Mucosa of rectum (tissue), 2 donors: Measurements from ENCODE around the gene CFL2.
"Not testable (repeated sequence)": the region's sequence is repeated elsewhere in the genome, so short reads cannot be mapped to it uniquely, and the experiment has no call there.

Experiments
- H3K27ac ChIP-seq, 2 donors: one replicate each; pipeline ENCODE4 v1.7.0; 2013; ENCODE audit warnings: inconsistent platforms in 2 of 2, low read depth in 2 of 2, low read length in 2 of 2
- H3K27me3 ChIP-seq, 2 donors: one replicate each; pipeline ENCODE4 v1.7.0; 2013; ENCODE audit warnings: low read length in 2 of 2; ENCODE audit not compliant: control insufficient read depth in 2 of 2, insufficient read depth in 2 of 2
- H3K36me3 ChIP-seq, 2 donors: one replicate each; pipeline ENCODE4 v1.7.0; 2013; ENCODE audit warnings: low read length in 2 of 2; ENCODE audit not compliant: control insufficient read depth in 2 of 2, insufficient read depth in 2 of 2
- H3K4me1 ChIP-seq, 2 donors: one replicate each; pipeline ENCODE4 v1.7.0; 2013; ENCODE audit warnings: low read length in 2 of 2, mild to moderate bottlenecking in 1 of 2; ENCODE audit not compliant: control insufficient read depth in 2 of 2, insufficient read depth in 2 of 2
- H3K4me3 ChIP-seq, 2 donors: one replicate each; pipeline ENCODE4 v1.7.0; 2013; ENCODE audit warnings: low read length in 2 of 2
- H3K9ac ChIP-seq, 2 donors: one replicate each; pipeline ENCODE4 v1.7.0; 2013; ENCODE audit warnings: low read length in 2 of 2, low read depth in 1 of 2, mild to moderate bottlenecking in 1 of 2
- H3K9me3 ChIP-seq, 2 donors: one replicate each; pipeline ENCODE4 v1.7.0; 2013; ENCODE audit warnings: low read length in 2 of 2; ENCODE audit not compliant: control insufficient read depth in 2 of 2
- donor health status: healthy.
- donor health status: Normal muscosa, but diverticular disease.

CFL2 gene

DNA sequence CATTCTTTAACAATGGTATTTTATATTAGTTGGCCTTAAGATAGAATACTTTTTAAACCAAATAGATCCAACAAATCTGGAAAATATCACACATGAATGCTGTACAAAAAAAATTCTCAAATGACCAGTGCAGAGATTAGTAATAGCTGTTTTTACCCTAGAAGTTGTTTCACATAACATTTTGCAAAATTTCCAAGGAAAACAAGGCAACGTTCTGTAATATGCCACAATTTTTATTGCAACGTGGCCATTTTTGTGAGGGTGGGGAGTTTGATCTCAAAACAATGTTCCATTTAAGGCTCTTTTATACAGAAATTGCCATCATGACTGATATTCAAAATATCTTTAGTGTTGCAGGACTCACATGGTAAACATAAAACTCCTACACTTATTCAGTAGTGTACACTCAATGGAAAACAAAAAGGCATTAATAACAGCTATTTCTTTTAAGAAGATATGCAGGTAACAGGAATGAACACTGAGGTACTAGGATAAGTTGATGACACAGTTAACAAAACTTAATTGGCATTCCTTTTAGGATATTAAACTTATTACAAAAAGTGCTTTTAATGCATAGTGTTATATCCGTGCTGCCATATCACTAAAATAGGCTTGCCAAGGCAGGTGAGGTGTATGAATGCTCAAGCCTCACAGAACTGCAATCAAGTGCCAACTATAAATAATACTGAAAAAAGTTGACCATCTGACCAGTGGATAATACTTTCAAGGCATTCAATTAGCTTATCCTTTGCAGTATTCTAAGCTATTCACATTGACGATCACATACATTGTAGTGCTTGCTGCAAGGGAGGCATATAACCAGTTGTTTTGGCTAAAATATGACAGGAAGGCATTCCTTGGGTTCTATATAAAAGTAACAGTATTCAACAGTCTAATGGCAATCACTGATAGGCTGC, 2.3 kb downstream of the CFL2 start:
- no peaks in the 10 kb centered on the region for H3K9me3 ChIP-seq
- H3K4me3 ChIP-seq: peak overlapping the region in 1 of 2 donors; percentile 10
- H3K9ac ChIP-seq: no peak overlapping the region
- H3K4me1 ChIP-seq: peaks cover 0 to 8% of the 10 kb centered on the region in 2 donors
- no peak overlapping the region for H3K27ac ChIP-seq
- no peaks in the 10 kb centered on the region for H3K27me3 ChIP-seq
- peaks cover 0 to 9% of the 10 kb centered on the region in 2 donors for H3K36me3 ChIP-seq

DNA sequence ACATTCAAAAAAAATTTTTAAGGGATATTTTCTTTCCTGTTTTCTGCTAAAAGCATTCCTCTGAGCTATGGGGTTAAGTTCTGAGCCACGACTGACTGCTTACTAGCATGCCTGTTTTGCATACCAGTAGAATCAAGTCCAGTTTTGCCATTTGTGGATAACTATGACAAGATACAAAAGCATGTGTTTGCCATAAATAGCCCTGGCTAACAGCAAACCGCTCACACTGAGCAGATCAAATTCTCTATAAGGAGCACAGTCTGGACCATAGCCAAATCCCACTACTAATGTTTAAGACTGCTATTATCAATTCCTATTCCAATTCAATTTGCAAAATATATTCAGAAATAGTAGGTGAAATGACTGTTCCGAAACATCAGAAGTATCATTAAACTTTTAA, 3.2 kb downstream of the CFL2 start:
- Histone ChIP-seq H3K4me1 (peaks cover 0 to 8% of the 10 kb centered on the region in 2 donors), H3K27me3 (no peaks in the 10 kb centered on the region), H3K4me3 (no peak overlapping the region), H3K9ac (no peak overlapping the region), H3K36me3 (peaks cover 0 to 9% of the 10 kb centered on the region in 2 donors), H3K9me3 (no peaks in the 10 kb centered on the region), H3K27ac (peak overlapping the region in 1 of 2 donors; percentile 49)

DNA sequence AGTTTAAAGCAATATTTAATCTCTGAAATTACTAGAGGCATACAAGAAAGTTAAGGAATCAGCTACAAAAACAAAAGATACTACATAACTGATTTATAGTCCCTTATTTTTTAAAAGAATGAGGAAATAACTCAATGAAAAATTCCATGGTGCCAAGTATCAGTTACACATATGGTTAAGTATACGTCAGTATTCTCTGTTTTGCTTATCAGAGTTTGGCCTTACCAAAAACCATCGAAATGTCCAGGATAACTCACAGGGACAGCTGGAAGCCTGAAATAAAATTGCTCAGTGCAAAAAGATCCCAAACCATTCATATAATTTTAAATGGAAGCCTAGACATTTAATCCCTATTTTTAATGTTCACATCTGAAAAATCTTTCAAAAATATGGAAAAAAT, 3.6 kb downstream of the CFL2 start:
- H3K4me1 ChIP-seq: peaks cover 0 to 8% of the 10 kb centered on the region in 2 donors
- no peak overlapping the region for H3K27ac ChIP-seq
- H3K4me3 ChIP-seq: no peak overlapping the region
- no peaks in the 10 kb centered on the region for H3K27me3 ChIP-seq
- no peak overlapping the region for H3K9ac ChIP-seq
- H3K9me3 ChIP-seq: no peaks in the 10 kb centered on the region
- peaks cover 0 to 9% of the 10 kb centered on the region in 2 donors for H3K36me3 ChIP-seq

DNA sequence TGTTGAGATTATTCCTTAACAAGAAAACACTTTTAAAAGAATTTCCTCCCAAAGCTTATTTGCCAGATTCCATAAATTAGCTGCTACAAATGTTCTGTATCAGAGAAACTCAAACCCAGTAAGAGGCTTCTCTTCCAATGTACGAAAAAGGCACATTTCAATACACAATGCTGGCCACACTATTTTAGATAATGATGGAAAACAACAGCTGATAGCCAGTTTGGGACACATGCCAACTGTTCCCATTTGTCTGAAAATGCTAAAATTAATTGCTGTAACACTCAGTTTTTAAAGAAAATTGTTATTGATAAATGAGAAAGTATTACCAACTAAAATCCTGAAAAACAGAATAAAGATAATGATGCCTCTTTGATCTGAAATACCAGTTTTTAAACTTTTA, 4.4 kb downstream of the CFL2 start:
- no peak overlapping the region for H3K9ac ChIP-seq
- H3K27ac ChIP-seq: no peak overlapping the region
- no peaks in the 10 kb centered on the region for H3K27me3 ChIP-seq
- no peaks in the 10 kb centered on the region for H3K9me3 ChIP-seq
- no peak overlapping the region for H3K4me3 ChIP-seq
- H3K36me3 ChIP-seq: peaks cover 0 to 9% of the 10 kb centered on the region in 2 donors
- H3K4me1 ChIP-seq: peaks cover 0 to 4% of the 10 kb centered on the region in 2 donors

DNA sequence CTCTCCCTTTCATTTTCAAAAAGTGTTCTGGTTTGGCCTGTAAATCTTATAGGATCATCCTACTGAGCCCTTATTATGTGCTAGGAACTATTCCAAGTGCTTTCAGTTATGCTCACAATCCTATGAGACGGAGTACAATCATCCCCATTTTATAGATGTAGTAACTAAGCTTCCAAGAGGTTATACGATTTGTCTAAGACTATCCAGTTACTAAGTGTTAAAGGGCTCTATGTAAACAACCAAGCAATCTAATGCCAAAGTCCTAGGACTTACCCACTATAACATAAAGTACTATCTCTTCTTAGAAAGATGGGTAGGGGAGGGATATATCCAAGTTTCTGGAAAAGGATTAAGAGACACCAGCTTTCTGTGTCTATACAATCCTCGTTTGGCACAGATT, 6.7 kb downstream of the CFL2 start:
- H3K27ac ChIP-seq: no peak overlapping the region
- H3K9me3 ChIP-seq: no peaks in the 10 kb centered on the region
- peaks cover 0 to 8% of the 10 kb centered on the region in 2 donors for H3K36me3 ChIP-seq
- no peak overlapping the region for H3K4me3 ChIP-seq
- no peak overlapping the region for H3K9ac ChIP-seq
- no peaks in the 10 kb centered on the region for H3K4me1 ChIP-seq
- no peaks in the 10 kb centered on the region for H3K27me3 ChIP-seq

DNA sequence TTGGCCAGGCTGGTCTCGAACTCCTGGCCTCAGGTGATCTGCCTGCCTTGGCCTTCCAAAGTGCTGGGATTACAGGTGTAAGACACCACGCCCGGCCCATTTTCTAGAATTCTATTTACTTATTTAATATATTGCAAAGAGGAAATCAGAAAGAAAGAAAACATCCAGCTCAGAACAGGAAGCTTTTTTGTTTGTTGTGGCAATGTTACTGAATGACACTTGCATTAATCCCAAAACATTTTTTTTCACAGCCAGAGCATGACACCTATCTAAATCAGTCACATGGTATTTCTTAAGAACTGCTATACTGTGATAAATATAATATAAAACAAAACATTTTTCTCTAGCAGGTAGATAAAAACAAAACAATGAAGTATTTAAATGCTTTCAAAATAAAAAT, 12.6 kb downstream of the CFL2 start:
- H3K4me1 ChIP-seq: no peaks in the 10 kb centered on the region
- H3K4me3 ChIP-seq: no peak overlapping the region
- no peaks in the 10 kb centered on the region for H3K36me3 ChIP-seq
- H3K9ac ChIP-seq: no peak overlapping the region
- no peaks in the 10 kb centered on the region for H3K9me3 ChIP-seq
- no peak overlapping the region for H3K27ac ChIP-seq
- H3K27me3 ChIP-seq: no peaks in the 10 kb centered on the region

DNA sequence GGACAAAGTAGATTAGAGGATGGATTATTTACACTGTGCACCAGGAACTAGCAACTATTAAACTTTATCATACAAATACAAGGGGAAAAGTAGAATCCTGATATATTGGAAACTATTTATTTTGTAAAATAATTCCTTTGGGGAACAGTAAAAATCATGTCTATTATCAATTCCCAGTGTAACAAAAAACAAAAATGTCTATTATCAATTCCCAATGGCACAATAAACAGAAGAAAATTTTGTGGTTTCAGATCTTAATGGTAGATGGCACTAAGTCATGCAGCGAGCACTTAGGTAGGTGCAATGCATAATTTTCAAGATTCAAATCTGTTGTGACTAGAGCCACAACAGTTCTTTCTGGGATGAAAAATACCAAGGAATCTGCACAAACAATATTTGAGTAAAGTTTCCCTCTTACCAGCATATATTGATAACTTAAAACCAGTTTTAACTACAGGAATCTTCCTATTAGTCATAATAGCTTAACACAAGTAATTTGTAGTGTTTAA, 13.7 kb downstream of the CFL2 start:
- no peaks in the 10 kb centered on the region for H3K27me3 ChIP-seq
- no peak overlapping the region for H3K4me3 ChIP-seq
- H3K9ac ChIP-seq: no peak overlapping the region
- no peak overlapping the region for H3K27ac ChIP-seq
- no peaks in the 10 kb centered on the region for H3K36me3 ChIP-seq
- no peaks in the 10 kb centered on the region for H3K9me3 ChIP-seq
- H3K4me1 ChIP-seq: no peaks in the 10 kb centered on the region

DNA sequence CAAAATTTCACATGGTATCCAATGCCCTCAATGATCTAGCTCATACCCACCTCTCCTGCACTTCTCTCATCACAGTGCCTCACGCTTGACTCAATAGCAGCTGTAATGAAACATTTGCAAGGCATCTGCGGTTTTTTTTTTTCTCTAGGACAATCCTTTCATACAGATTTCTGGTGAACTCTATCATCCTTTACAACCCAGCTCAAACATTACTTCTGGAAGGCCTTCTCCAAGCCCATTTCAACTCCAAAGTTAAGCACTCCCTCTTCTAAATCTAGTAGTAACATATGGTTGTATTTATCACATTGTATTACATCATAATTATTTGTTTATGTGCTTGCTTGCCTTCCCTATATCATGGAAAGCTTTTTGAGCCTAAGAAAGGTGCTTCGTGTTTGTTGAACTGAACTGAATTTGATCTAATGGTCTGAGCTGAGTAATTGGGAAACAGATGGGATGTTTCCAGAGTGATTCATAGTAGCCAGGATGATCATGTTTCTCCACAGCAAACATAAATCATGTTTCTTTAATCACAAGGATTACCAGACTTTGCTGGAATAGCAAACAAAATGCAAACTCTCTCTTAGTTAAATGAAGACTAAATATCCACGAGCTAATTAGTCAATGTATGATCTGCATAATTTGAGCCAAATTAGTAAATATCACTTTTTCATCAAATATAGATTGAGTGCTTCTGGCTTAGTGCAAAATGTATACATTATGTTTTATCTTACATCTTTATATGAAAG, 14.3 kb downstream of the CFL2 start:
- H3K36me3 ChIP-seq: no peaks in the 10 kb centered on the region
- no peak overlapping the region for H3K27ac ChIP-seq
- H3K9me3 ChIP-seq: no peaks in the 10 kb centered on the region
- no peak overlapping the region for H3K9ac ChIP-seq
- H3K27me3 ChIP-seq: no peaks in the 10 kb centered on the region
- H3K4me3 ChIP-seq: no peak overlapping the region
- no peaks in the 10 kb centered on the region for H3K4me1 ChIP-seq

DNA sequence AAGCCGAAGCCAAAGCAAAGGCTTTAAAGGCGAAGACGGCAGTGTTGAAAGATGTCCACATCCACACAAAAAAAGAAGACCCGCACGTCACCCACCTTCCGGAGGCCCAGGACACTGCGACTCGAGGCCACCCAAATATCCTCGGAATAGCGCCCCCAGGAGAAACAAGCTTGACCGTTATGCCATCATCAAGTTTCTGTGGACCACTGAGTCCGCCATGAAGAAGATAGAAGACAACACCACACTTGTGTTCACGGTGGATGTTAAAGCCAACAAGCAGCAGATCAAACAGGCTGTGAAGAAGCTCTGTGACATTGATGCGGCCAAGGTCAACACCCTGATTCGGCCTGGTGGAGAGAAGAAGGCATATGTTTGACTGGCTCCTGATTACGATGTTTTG, 20.2 kb downstream of the CFL2 start:
- not testable (repeated sequence) for H3K36me3 ChIP-seq, H3K27ac ChIP-seq, H3K27me3 ChIP-seq, H3K4me3 ChIP-seq, H3K9me3 ChIP-seq, H3K4me1 ChIP-seq, H3K9ac ChIP-seq
